Astrocyte (in vitro differentiated cells and primary cell): ENCODE data around the gene KRTAP4-9.

Experiments
- CTCF ChIP-seq: IDR thresholded peaks from 2 replicates; pipeline ENCODE4 v1.5.1; 2011; ENCODE audit warnings: low read depth, mild to moderate bottlenecking, inconsistent platforms, low read length, moderate library complexity; ENCODE audit not compliant: insufficient read depth
- EZH2 ChIP-seq: IDR thresholded peaks from 2 replicates; pipeline ENCODE4 v1.6.1; 2012; ENCODE audit warnings: mild to moderate bottlenecking, low read length, inconsistent platforms; ENCODE audit not compliant: insufficient read depth

- no peak for TF ChIP-seq CTCF
- no peak for TF ChIP-seq EZH2
Measured at GRCh38 chr17:41082626-41083025, 22.6 kb upstream of the KRTAP4-9 start.
